Measurements from ENCODE around the gene AFAP1.

GRCh38 chr4:7941965-7942496 lies 2.4 kb upstream of the AFAP1 start:
- TF ChIP-seq POLR2AphosphoS5 (IDR thresholded peaks at IDR 0.05; ENCODE audit: low read depth, low read length): no peak
- no peak for TF ChIP-seq TAF1 (IDR thresholded peaks at IDR 0.05; ENCODE audit: borderline replicate concordance, insufficient read depth, low read length)
- no peak for TF ChIP-seq SIN3A (IDR thresholded peaks at IDR 0.05; ENCODE audit: borderline replicate concordance, insufficient read depth, low read length)

Measured in PFSK-1 (cell line).